Stomach (tissue), 9 donors: Measurements from ENCODE around the gene CHRND. TPM values are rescaled to one million over a fixed set of nuclear protein-coding genes. Genes with fewer than 3 reads are reported as not detected.
"Not testable (repeated sequence)": the region's sequence is repeated elsewhere in the genome, so short reads cannot be mapped to it uniquely, and the experiment has no call there.

Experiments
- DNase-seq, 2 donors: peaks; one replicate each; pipeline versions ENCODE4 v3.0.0 to v3.0.0-alpha.2; 2013 to 2019
- H3K27ac ChIP-seq, 5 donors: fragments of 200-600 bp in 4 of 5; sonication (generic) in 4 of 5; one replicate each; pipeline ENCODE4 v1.5.1; 2013 to 2019; ENCODE audit warnings: mild to moderate bottlenecking in 1 of 5, moderate library complexity in 1 of 5
- H3K27me3 ChIP-seq, 3 donors: fragments of 200-600 bp; sonication (generic); one replicate each; pipeline ENCODE4 v1.5.1; 2017 to 2019; ENCODE audit warnings: mixed run types in 1 of 3
- H3K36me3 ChIP-seq, 4 donors: fragments of 200-600 bp; sonication (generic); 1 replicate in 3 of 4; 2 replicates in 1 of 4; pipeline ENCODE4 v1.5.1; 2016 to 2019
- H3K4me1 ChIP-seq, 4 donors: fragments of 200-600 bp; sonication (generic); one replicate each; pipeline ENCODE4 v1.5.1; 2016 to 2019
- H3K4me3 ChIP-seq, 4 donors: fragments of 200-600 bp; sonication (generic) in 3 of 4; one replicate each; pipeline ENCODE4 v1.5.1; 2016 to 2019; ENCODE audit warnings: mild to moderate bottlenecking in 1 of 4
- H3K9me3 ChIP-seq, 4 donors: fragments of 200-600 bp; sonication (generic); one replicate each; pipeline ENCODE4 v1.5.1; 2016 to 2019
- CTCF ChIP-seq, 7 experiments: fragments of 450-650 bp in 4 of 7; fragments of 200-600 bp in 3 of 7; sonication (generic) in 3 of 7; IDR thresholded peaks; one replicate each; pipeline ENCODE4 v1.5.1; 2016 to 2019; ENCODE audit warnings: antibody characterized with exemption in 7 of 7, control low read depth in 2 of 7, mild to moderate bottlenecking in 1 of 7
- EP300 ChIP-seq: sonication (generic); formaldehyde crosslinking; IDR thresholded peaks from one replicate; pipeline ENCODE4 v1.6.1; 2017; ENCODE audit warnings: antibody characterized with exemption
- POLR2A ChIP-seq, 4 donors: fragments of 450-650 bp; IDR thresholded peaks; one replicate each; pipeline ENCODE4 v1.6.1; 2016; ENCODE audit warnings: antibody characterized with exemption in 4 of 4, control low read depth in 2 of 4, mild to moderate bottlenecking in 1 of 4, moderate library complexity in 1 of 4
- POLR2AphosphoS5 ChIP-seq, 3 donors: sonication (generic); formaldehyde crosslinking; IDR thresholded peaks; one replicate each; pipeline ENCODE4 v1.6.1; 2016; ENCODE audit warnings: antibody characterized with exemption in 3 of 3
- WGBS, 5 donors: extraction: QIAGEN DNeasy Blood & Tissue Kit in 3 of 5; methylation state at CpG; one replicate each; pipeline versions ENCODE4 v1.1.5 to v1.1.7; 2013 to 2018; 5-methylcytosine and 5-hydroxymethylcytosine counted together
- intact Hi-C: fragments of 100-400 bp; cut with DNase I; formaldehyde crosslinking; loops from one replicate; pipeline ENCODE4 v1.15.1; 2023; ENCODE audit warnings: low total_unique reads
- polyA plus RNA-seq, 3 donors: library from polyadenylated mRNA; stranded (reverse); fragments of 200-250 nt; gene quantifications; one replicate each; pipeline ENCODE4 v1.2.3, GENCODE V29; 2013
- total RNA-seq, 5 donors: library from RNA; depleted of rRNA; stranded (reverse); fragments of >200 nt; gene quantifications; one replicate each; pipeline versions ENCODE4 v1.1.0 to v1.2.3, GENCODE V29; 2014 to 2016
- donor health status: healthy with polysubstance abuse.
- donor health status: Bipolar disorder and iron deficiency.
- donor health status: healthy.

Gene CHRND
- total and polyA plus RNA-seq, 8 donors = not detected

DNA sequence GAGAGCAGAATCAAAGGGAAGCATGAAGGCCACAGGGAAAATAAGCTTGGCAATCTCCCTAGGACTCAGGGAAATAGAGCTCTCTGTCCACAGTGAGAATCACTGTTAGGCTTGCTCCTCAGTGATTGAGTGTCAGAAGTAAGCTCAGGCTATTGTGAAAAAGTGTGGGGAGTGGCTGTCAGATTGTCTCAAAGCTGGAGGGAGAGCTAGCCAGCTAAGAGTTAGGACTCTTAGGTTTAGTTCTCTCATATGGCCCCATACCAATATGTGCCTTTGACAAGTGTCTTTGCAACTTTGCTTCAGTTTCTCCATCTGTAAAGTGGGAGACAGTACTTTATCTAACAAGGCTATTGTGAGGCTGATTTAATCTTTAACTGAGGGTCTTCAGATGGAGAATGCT lies 41.8 kb downstream of the CHRND start:
- intact Hi-C loops = no loop called here
- peak overlapping the region in 1 of 5 donors; percentile 35 for H3K27ac ChIP-seq

GRCh38 chr2:232568161-232568560 lies 42.2 kb downstream of the CHRND start:
- Histone ChIP-seq H3K36me3 (peaks cover 61 to 100% (median 100%) of the 10 kb centered on the region in 4 donors), H3K4me1 (peaks cover 0 to 22% (median 8%) of the 10 kb centered on the region in 4 donors), H3K4me3 (no peak overlapping the region), H3K27ac (peak overlapping the region in 1 of 5 donors; percentile 35), H3K9me3 (no peaks in the 10 kb centered on the region), H3K27me3 (no peaks in the 10 kb centered on the region)
- TF ChIP-seq POLR2A (IDR thresholded peaks at IDR 0.05) (no peak), POLR2AphosphoS5 (IDR thresholded peaks at IDR 0.05) (no peak), CTCF (IDR thresholded peaks at IDR 0.05) (no peak), EP300 (no peak)
- intact Hi-C loops = no loop called here
- WGBS, 5 donors = 56 to 63% (median 61%) methylated on average over 5 of the region's 5 CpGs
- DNase-seq = no peak

More for the DNA sequence above, 41.8 kb downstream of the CHRND start:
- no peak overlapping the region for H3K4me3 ChIP-seq
- no peaks in the 10 kb centered on the region for H3K9me3 ChIP-seq
- TF ChIP-seq EP300 = no peak
- no peak for TF ChIP-seq CTCF (IDR thresholded peaks at IDR 0.05)
- no peak for TF ChIP-seq POLR2AphosphoS5 (IDR thresholded peaks at IDR 0.05)
- no peak for TF ChIP-seq POLR2A (IDR thresholded peaks at IDR 0.05)
- H3K27me3 ChIP-seq = no peaks in the 10 kb centered on the region
- peaks cover 58 to 100% (median 100%) of the 10 kb centered on the region in 4 donors for H3K36me3 ChIP-seq
- peaks cover 0 to 22% (median 7%) of the 10 kb centered on the region in 4 donors for H3K4me1 ChIP-seq
- DNase-seq = no peak

DNA sequence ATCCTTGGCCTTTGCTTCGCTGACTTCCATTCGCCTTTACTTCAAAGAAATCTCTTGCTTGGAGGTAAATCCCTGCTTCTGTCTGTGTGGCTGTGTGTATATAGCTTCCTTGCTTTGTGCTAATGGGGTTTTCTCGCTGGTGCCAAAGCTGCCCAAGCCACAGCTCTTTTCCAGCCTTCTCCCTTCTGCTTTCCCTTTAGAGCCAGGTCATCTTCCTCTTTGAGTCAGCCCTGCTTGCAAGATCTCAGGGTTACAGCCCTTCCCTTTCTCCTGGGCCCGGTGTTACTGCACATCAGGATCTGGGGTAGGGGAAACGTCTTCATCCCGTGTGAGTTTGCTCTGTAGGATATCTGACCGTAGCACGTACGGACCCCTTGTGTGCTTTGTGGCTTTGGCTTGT lies 43.6 kb downstream of the CHRND start:
- intact Hi-C loops = no loop called here
- H3K4me1 ChIP-seq = peaks cover 0 to 22% (median 10%) of the 10 kb centered on the region in 4 donors
- TF ChIP-seq EP300 (no peak), POLR2AphosphoS5 (IDR thresholded peaks at IDR 0.05) (no peak), POLR2A (IDR thresholded peaks at IDR 0.05) (no peak), CTCF (IDR thresholded peaks at IDR 0.05) (no peak)
- no peaks in the 10 kb centered on the region for H3K9me3 ChIP-seq
- no peak for DNase-seq
- H3K27ac ChIP-seq = no peak overlapping the region
- H3K4me3 ChIP-seq = no peak overlapping the region
- no peaks in the 10 kb centered on the region for H3K27me3 ChIP-seq
- H3K36me3 ChIP-seq = peaks cover 61 to 100% (median 100%) of the 10 kb centered on the region in 4 donors
- 91 to 97% (median 96%) methylated on average over 9 of the region's 9 CpGs for WGBS, 5 donors

DNA sequence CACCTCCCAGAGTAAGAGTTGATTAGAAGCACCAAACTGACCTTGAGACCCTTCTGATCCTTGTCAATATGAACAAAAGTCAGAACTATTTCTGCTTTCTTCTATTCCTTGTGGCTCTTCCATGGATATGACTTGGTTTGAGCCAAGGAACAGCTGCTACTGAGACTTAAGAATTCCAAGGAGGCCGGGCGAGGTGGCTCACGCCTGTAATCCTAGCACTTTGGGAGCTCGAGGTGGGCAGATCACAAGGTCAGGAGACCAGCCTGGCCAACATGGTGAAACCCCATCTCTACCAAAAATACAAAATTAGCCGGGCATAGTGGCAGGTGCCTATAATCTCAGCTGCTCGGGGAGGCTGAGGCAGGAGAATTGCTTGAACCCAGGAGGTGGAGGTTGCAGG lies 44.5 kb downstream of the CHRND start:
- DNase-seq, H3K27me3 ChIP-seq, H3K9me3 ChIP-seq, H3K4me3 ChIP-seq, intact Hi-C loops: not testable (repeated sequence)
- H3K36me3 ChIP-seq = peaks cover 57 to 100% (median 100%) of the 10 kb centered on the region in 4 donors
- H3K27ac ChIP-seq = peak overlapping the region in 1 of 5 donors; percentile 40
- H3K4me1 ChIP-seq = peaks cover 0 to 22% (median 11%) of the 10 kb centered on the region in 4 donors
- 92 to 98% (median 95%) methylated on average over 6 of the region's 6 CpGs for WGBS, 5 donors

- DNase-seq = no peak
- intact Hi-C loops = no loop called here
- WGBS, 5 donors = 53 to 72% (median 62%) methylated on average over 7 of the region's 7 CpGs
These were observed 45.1 kb downstream of the CHRND start for GRCh38 chr2:232571026-232571474.

More at GRCh38 chr2:232571026-232571474, 45.1 kb downstream of the CHRND start:
- no peak for TF ChIP-seq CTCF (IDR thresholded peaks at IDR 0.05)
- TF ChIP-seq POLR2A (IDR thresholded peaks at IDR 0.05) = no peak
- TF ChIP-seq POLR2AphosphoS5 (IDR thresholded peaks at IDR 0.05) = no peak
- TF ChIP-seq EP300 = no peak
- Histone ChIP-seq H3K4me3 (no peak overlapping the region), H3K9me3 (no peaks in the 10 kb centered on the region), H3K27me3 (no peaks in the 10 kb centered on the region), H3K36me3 (peaks cover 52 to 98% (median 97%) of the 10 kb centered on the region in 4 donors), H3K4me1 (peaks cover 0 to 22% (median 11%) of the 10 kb centered on the region in 4 donors), H3K27ac (peak overlapping the region in 1 of 5 donors; percentile 40)
